Gastrocnemius medialis (tissue), 4 donors: ENCODE data around the gene TMCC2.

ENCODE experiments used
- POLR2A ChIP-seq, 2 donors: fragments of 450-650 bp; IDR thresholded peaks; one replicate each; pipeline ENCODE4 v1.6.1; 2017; ENCODE audit warnings: antibody characterized with exemption in 2 of 2, mild to moderate bottlenecking in 2 of 2, moderate library complexity in 2 of 2
- TF ChIP-seq, protein P1 (sequence below), 5 experiments: fragments of 450-650 bp in 3 of 5; fragments of 200-600 bp in 2 of 5; sonication (generic) in 2 of 5; IDR thresholded peaks in 4 of 5; conservative IDR thresholded peaks in 1 of 5; 1 replicate in 4 of 5; 2 replicates in 1 of 5; pipeline ENCODE4 v1.5.1; 2016 to 2019; ENCODE audit warnings: antibody characterized with exemption in 5 of 5, mild to moderate bottlenecking in 3 of 5, moderate library complexity in 3 of 5

DNA sequence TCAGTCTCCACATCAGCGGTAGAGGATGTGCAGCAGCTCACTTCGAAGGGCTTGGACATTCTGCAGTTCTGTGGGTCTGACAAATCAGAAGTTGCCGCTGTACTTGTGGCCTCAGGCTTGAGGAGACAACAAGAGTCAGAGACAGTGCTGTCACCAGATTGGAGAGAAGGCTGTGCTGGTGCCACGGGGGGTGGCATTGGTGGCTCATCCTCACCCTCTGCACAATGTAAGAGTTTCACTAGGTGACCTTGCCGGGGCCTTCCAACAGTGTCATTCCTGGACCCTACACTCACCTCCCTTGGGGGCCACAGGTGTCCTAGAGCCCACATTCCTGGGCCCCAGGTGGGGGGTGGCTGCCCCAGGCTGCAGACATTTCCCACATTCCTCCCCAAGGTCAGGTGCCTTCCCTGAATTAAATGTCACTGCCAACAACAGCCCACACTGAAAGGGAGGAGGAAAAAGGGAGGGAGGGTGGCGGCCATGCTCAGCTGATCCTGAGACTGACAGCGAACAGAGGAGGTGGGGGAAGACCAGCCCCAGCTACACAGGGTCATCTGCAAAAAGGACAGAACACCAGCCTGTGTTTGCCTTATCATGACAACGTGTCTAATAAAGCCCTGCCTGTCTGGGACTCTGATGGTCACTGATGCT, 46.4 kb downstream of the TMCC2 start:
- TF ChIP-seq, protein P1, sequence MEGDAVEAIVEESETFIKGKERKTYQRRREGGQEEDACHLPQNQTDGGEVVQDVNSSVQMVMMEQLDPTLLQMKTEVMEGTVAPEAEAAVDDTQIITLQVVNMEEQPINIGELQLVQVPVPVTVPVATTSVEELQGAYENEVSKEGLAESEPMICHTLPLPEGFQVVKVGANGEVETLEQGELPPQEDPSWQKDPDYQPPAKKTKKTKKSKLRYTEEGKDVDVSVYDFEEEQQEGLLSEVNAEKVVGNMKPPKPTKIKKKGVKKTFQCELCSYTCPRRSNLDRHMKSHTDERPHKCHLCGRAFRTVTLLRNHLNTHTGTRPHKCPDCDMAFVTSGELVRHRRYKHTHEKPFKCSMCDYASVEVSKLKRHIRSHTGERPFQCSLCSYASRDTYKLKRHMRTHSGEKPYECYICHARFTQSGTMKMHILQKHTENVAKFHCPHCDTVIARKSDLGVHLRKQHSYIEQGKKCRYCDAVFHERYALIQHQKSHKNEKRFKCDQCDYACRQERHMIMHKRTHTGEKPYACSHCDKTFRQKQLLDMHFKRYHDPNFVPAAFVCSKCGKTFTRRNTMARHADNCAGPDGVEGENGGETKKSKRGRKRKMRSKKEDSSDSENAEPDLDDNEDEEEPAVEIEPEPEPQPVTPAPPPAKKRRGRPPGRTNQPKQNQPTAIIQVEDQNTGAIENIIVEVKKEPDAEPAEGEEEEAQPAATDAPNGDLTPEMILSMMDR (IDR thresholded peaks at IDR 0.05 in 4 of 5, conservative IDR thresholded peaks at IDR 0.05 in 1 of 5) = no peak
- no peak for TF ChIP-seq POLR2A (IDR thresholded peaks at IDR 0.05)
